Measurements from ENCODE around the gene CAPSL.
"Not testable (repeated sequence)": the region's sequence is repeated elsewhere in the genome, so short reads cannot be mapped to it uniquely, and the experiment has no call there.

The CAPSL gene

GRCh38 chr5:35904443-35905132 lies 33.8 kb downstream of the CAPSL start:
- no peak for DNase-seq

- no peak for DNase-seq
Measured at GRCh38 chr5:35903631-35904203, 34.7 kb downstream of the CAPSL start.

- peak; percentile 53 for DNase-seq
Measured at GRCh38 chr5:35902046-35902672, 36.3 kb downstream of the CAPSL start.

GRCh38 chr5:35900972-35901695 lies 37.3 kb downstream of the CAPSL start:
- no peak for DNase-seq

GRCh38 chr5:35899800-35900199 lies 38.6 kb downstream of the CAPSL start:
- DNase-seq, result no peak

- peak; percentile 34 for DNase-seq
Measured at GRCh38 chr5:35898952-35899660, 39.3 kb downstream of the CAPSL start.

- DNase-seq, result no peak
Measured at GRCh38 chr5:35894131-35894530, 44.3 kb downstream of the CAPSL start.

GRCh38 chr5:35892799-35893198 lies 45.6 kb downstream of the CAPSL start:
- DNase-seq, result not testable (repeated sequence)

- no peak for DNase-seq
Measured at GRCh38 chr5:35890021-35891020, 48.1 kb downstream of the CAPSL start.

GRCh38 chr5:35887321-35888100 lies 50.9 kb downstream of the CAPSL start:
- no peak for DNase-seq

GRCh38 chr5:35886381-35886780 lies 52.0 kb downstream of the CAPSL start:
- DNase-seq, result no peak

GRCh38 chr5:35884773-35885172 lies 53.6 kb downstream of the CAPSL start:
- DNase-seq, result no peak

GRCh38 chr5:35884191-35884769 lies 54.1 kb downstream of the CAPSL start:
- DNase-seq, result peak; percentile 95

- DNase-seq, result no peak
Measured at GRCh38 chr5:35881758-35882157, 56.7 kb downstream of the CAPSL start.

- DNase-seq, result no peak
Measured at GRCh38 chr5:35880156-35880555, 58.3 kb downstream of the CAPSL start.

- no peak for DNase-seq
Measured at GRCh38 chr5:35879649-35880048, 58.8 kb downstream of the CAPSL start.

- no peak for DNase-seq
Measured at GRCh38 chr5:35879096-35879495, 59.3 kb downstream of the CAPSL start.

- DNase-seq, result no peak
Measured at GRCh38 chr5:35878079-35878478, 60.3 kb downstream of the CAPSL start.

- DNase-seq, result no peak
Measured at GRCh38 chr5:35877655-35878054, 60.8 kb downstream of the CAPSL start.

- DNase-seq, result no peak
Measured at GRCh38 chr5:35876922-35877321, 61.5 kb downstream of the CAPSL start.

GRCh38 chr5:35876454-35876853 lies 62.0 kb downstream of the CAPSL start:
- DNase-seq, result no peak

All from fibroblast of upper back skin (primary cell).